ENCODE data around the gene DCBLD2. TPM values are rescaled to one million over a fixed set of nuclear protein-coding genes. Genes with fewer than 3 reads are reported as not detected.

Gene DCBLD2
- total RNA-seq, 1 experiment from 2014 or later: 178 TPM

- H3K27ac Mint-ChIP-seq (ENCODE audit: unreplicated experiment): no peak overlapping the region
- CTCF ChIA-PET: interaction anchor here (0.7 kb wide), 1 partner anchor 136 kb away, joined by 3 read pairs; no protein-coding TSS in a partner anchor
These were observed 80.4 kb downstream of the DCBLD2 start for GRCh38 chr3:98821063-98821462.

GRCh38 chr3:98817547-98818041 is 83.9 kb downstream of the DCBLD2 start:
- no peak overlapping the region for H3K27ac Mint-ChIP-seq (ENCODE audit: unreplicated experiment)
- peaks cover 67% of the 10 kb centered on the region for H3K36me3 Mint-ChIP-seq (ENCODE audit: insufficient read depth, unreplicated experiment)
- H3K4me3 Mint-ChIP-seq (ENCODE audit: low read depth, unreplicated experiment): no peak overlapping the region
- no TSS peak for BruUV-seq (replicated peaks)
- peak; percentile 32 for TF ChIP-seq CTCF (IDR thresholded peaks at IDR 0.05; ENCODE audit: unreplicated experiment)
- no peaks in the 10 kb centered on the region for H3K9me3 Mint-ChIP-seq (ENCODE audit: low read depth, unreplicated experiment)
- peaks cover 23% of the 10 kb centered on the region for H3K4me1 Mint-ChIP-seq (ENCODE audit: low read depth, unreplicated experiment)
- no peaks in the 10 kb centered on the region for H3K27me3 Mint-ChIP-seq (ENCODE audit: unreplicated experiment)
- CTCF ChIA-PET: interaction anchor here (0.5 to 2.0 kb wide), 9 partner anchors 84 to 355 kb away, joined by 3 to 23 read pairs (median 3); partner anchors contain the start of genes CPOX and DCBLD2
- no peak for DNase-seq
- intact Hi-C loops (cut with micrococcal nuclease; ENCODE audit: unreplicated experiment): loop anchor here (1.0 to 5.0 kb wide), 3 partner anchors 85 to 177 kb away; partner anchors contain the start of gene DCBLD2

More at GRCh38 chr3:98821063-98821462, 80.4 kb downstream of the DCBLD2 start:
- H3K27me3 Mint-ChIP-seq (ENCODE audit: unreplicated experiment): no peaks in the 10 kb centered on the region
- no peak for DNase-seq
- H3K36me3 Mint-ChIP-seq (ENCODE audit: insufficient read depth, unreplicated experiment): peaks cover 75% of the 10 kb centered on the region
- intact Hi-C loops (cut with micrococcal nuclease; ENCODE audit: unreplicated experiment): no loop called here
- no peaks in the 10 kb centered on the region for H3K9me3 Mint-ChIP-seq (ENCODE audit: low read depth, unreplicated experiment)
- H3K4me3 Mint-ChIP-seq (ENCODE audit: low read depth, unreplicated experiment): no peak overlapping the region
- BruUV-seq (replicated peaks): no TSS peak
- peaks cover 21% of the 10 kb centered on the region for H3K4me1 Mint-ChIP-seq (ENCODE audit: low read depth, unreplicated experiment)
- no peak for TF ChIP-seq CTCF (IDR thresholded peaks at IDR 0.05; ENCODE audit: unreplicated experiment)

GRCh38 chr3:98814817-98815420 is 86.6 kb downstream of the DCBLD2 start:
- H3K4me3 Mint-ChIP-seq (ENCODE audit: low read depth, unreplicated experiment): peak overlapping the region; percentile 3
- peaks cover 61% of the 10 kb centered on the region for H3K36me3 Mint-ChIP-seq (ENCODE audit: insufficient read depth, unreplicated experiment)
- TF ChIP-seq CTCF (IDR thresholded peaks at IDR 0.05; ENCODE audit: unreplicated experiment): no peak
- no peaks in the 10 kb centered on the region for H3K27me3 Mint-ChIP-seq (ENCODE audit: unreplicated experiment)
- CTCF ChIA-PET: interaction anchor here (0.5 to 1.2 kb wide), 6 partner anchors 170 to 940 kb away, joined by 3 to 6 read pairs (median 4); no protein-coding TSS in a partner anchor
- no peaks in the 10 kb centered on the region for H3K9me3 Mint-ChIP-seq (ENCODE audit: low read depth, unreplicated experiment)
- H3K27ac Mint-ChIP-seq (ENCODE audit: unreplicated experiment): peak overlapping the region; percentile 75
- DNase-seq: no peak
- no TSS peak for BruUV-seq (replicated peaks)
- H3K4me1 Mint-ChIP-seq (ENCODE audit: low read depth, unreplicated experiment): peaks cover 23% of the 10 kb centered on the region
- intact Hi-C loops (cut with micrococcal nuclease; ENCODE audit: unreplicated experiment): loop anchor here (5.0 kb wide), 1 partner anchor 87 kb away; the partner anchor contains the start of gene DCBLD2

- H3K27ac Mint-ChIP-seq (ENCODE audit: unreplicated experiment): no peak overlapping the region
- H3K4me1 Mint-ChIP-seq (ENCODE audit: low read depth, unreplicated experiment): peaks cover 23% of the 10 kb centered on the region
- H3K4me3 Mint-ChIP-seq (ENCODE audit: low read depth, unreplicated experiment): no peak overlapping the region
- H3K27me3 Mint-ChIP-seq (ENCODE audit: unreplicated experiment): no peaks in the 10 kb centered on the region
- DNase-seq: peak; percentile 11
- intact Hi-C loops (cut with micrococcal nuclease; ENCODE audit: unreplicated experiment): loop anchor here (1.0 kb wide), 1 partner anchor 211 kb away; no protein-coding TSS in a partner anchor
- H3K9me3 Mint-ChIP-seq (ENCODE audit: low read depth, unreplicated experiment): no peaks in the 10 kb centered on the region
- peaks cover 54% of the 10 kb centered on the region for H3K36me3 Mint-ChIP-seq (ENCODE audit: insufficient read depth, unreplicated experiment)
- CTCF ChIA-PET: interaction anchor here (0.6 to 1.2 kb wide), 3 partner anchors 156 to 212 kb away, joined by 3 to 8 read pairs (median 7); no protein-coding TSS in a partner anchor
- no peak for TF ChIP-seq CTCF (IDR thresholded peaks at IDR 0.05; ENCODE audit: unreplicated experiment)
- BruUV-seq (replicated peaks): no TSS peak
These were observed 88.6 kb downstream of the DCBLD2 start for GRCh38 chr3:98812851-98813374.

All from Calu3 (cell line).